Activated CD8-positive, alpha-beta T cell treated with anti-CD3 and anti-CD28 coated beads for 36 hours (primary cell): ENCODE results near the gene SMOC2. TPM values are rescaled to one million over a fixed set of nuclear protein-coding genes. Genes with fewer than 3 reads are reported as not detected.

Experiments
- ATAC-seq: fragments of 200-7000 bp; cut with Tn5 transposase; one replicate; pipeline ENCODE4 v1.10.0; 2021; ENCODE audit warnings: mild to moderate bottlenecking, moderate library complexity
- CTCF ChIA-PET: fragments of 350-600 bp; sonication (Branson Sonifier 250); formaldehyde crosslinking; loops from one replicate; lab custom pipeline; 2021; ENCODE audit warnings: antibody characterized with exemption; lab: Charles Lee
- POLR2A ChIA-PET: fragments of 350-600 bp; sonication (Branson Sonifier 250); formaldehyde crosslinking; loops from one replicate; lab custom pipeline; 2021; ENCODE audit warnings: antibody characterized with exemption; lab: Charles Lee
- DNase-seq: peaks from one replicate; pipeline ENCODE4 v3.0.0-alpha.2; 2020
- H3K27ac Mint-ChIP-seq: one replicate; pipeline ENCODE4 v1.8.0; 2021; ENCODE audit warnings: mild to moderate bottlenecking, mixed read lengths
- H3K27me3 Mint-ChIP-seq: one replicate; pipeline ENCODE4 v1.8.0; 2021; ENCODE audit warnings: mixed read lengths
- H3K36me3 Mint-ChIP-seq: one replicate; pipeline ENCODE4 v1.8.0; 2021; ENCODE audit warnings: low read depth, mixed read lengths
- H3K4me1 Mint-ChIP-seq: one replicate; pipeline ENCODE4 v1.8.0; 2021; ENCODE audit warnings: low read depth, mixed read lengths
- H3K4me3 Mint-ChIP-seq: one replicate; pipeline ENCODE4 v1.8.0; 2021; ENCODE audit warnings: mild to moderate bottlenecking, moderate library complexity, mixed read lengths
- H3K9me3 Mint-ChIP-seq: one replicate; pipeline ENCODE4 v1.8.0; 2021; ENCODE audit warnings: mixed read lengths
- CTCF ChIP-seq: fragments of 200-600 bp; IDR thresholded peaks from one replicate; pipeline ENCODE4 v1.8.0; 2022; ENCODE audit warnings: antibody characterized with exemption, mild to moderate bottlenecking
- intact Hi-C: fragments of 100-400 bp; cut with micrococcal nuclease; formaldehyde crosslinking; loops from one replicate; pipeline ENCODE4 v1.10.0; 2022
- total RNA-seq, 2 experiments: library from RNA; stranded (reverse); gene quantifications; one replicate each; pipeline ENCODE4 v1.2.3, GENCODE V29; 2021

SMOC2 gene
- total RNA-seq, 2 experiments from 2014 or later, result not detected

DNA sequence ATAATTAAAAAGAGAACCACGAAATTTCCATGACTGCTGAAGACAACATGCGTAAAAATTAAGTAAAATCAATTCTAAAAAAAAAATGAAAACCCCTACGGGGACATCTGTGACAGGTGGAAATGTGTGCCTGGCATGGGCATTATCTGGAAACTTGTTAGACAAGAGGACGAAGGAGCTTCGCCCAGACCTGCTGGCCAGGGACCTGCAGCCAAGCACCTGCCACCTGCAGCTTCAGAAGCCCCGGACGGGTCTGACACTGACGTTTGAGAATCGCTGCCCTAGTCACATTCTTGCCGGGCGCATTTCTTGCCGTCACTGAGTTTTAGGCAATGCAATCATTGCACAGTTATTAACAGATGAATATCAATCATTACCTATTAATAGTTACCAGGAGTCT lies 140.3 kb downstream of the SMOC2 start:
- Mint-ChIP-seq H3K9me3 (no peaks in the 10 kb centered on the region), H3K4me3 (no peak overlapping the region), H3K27ac (no peak overlapping the region), H3K4me1 (no peaks in the 10 kb centered on the region), H3K36me3 (no peaks in the 10 kb centered on the region), H3K27me3 (peaks cover 1% of the 10 kb centered on the region)
- TF ChIP-seq CTCF, result no peak
- intact Hi-C loops, result no loop called here
- ChIA-PET CTCF (no interaction called here), POLR2A (no interaction called here)
- DNase-seq, result no peak
- ATAC-seq, result no peak

DNA sequence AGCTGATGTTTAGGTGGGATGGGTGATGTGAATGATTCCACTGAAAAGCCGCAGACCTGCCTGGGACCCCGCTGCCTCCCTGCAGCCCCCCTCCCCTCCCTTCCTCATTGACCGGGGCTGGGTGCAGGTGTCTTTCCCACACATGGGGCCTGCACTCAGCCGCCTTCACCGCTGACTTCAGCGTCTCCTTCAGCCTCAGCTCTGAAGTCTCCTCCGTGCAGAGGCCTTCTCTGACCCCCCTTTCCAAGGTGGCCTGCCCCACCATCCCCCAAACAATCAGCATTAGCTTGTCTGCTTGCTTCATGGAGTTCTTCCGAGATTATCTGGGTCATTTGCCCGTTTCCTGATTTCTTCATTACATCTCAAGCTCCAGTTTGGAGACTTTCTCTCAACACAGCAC lies 140.7 kb downstream of the SMOC2 start:
- H3K4me1 Mint-ChIP-seq, result no peaks in the 10 kb centered on the region
- POLR2A ChIA-PET, result no interaction called here
- no peaks in the 10 kb centered on the region for H3K9me3 Mint-ChIP-seq

GRCh38 chr6:168582571-168582981 lies 141.6 kb downstream of the SMOC2 start:
- intact Hi-C loops, result no loop called here
- CTCF ChIA-PET, result no interaction called here
- no peak for DNase-seq
- peaks cover 1% of the 10 kb centered on the region for H3K27me3 Mint-ChIP-seq
- H3K9me3 Mint-ChIP-seq, result no peaks in the 10 kb centered on the region
- no peak for TF ChIP-seq CTCF
- H3K36me3 Mint-ChIP-seq, result no peaks in the 10 kb centered on the region
- H3K27ac Mint-ChIP-seq, result no peak overlapping the region
- no peak for ATAC-seq
- no peak overlapping the region for H3K4me3 Mint-ChIP-seq
- H3K4me1 Mint-ChIP-seq, result no peaks in the 10 kb centered on the region
- POLR2A ChIA-PET, result no interaction called here

More for the DNA sequence above, 140.7 kb downstream of the SMOC2 start:
- H3K36me3 Mint-ChIP-seq, result no peaks in the 10 kb centered on the region
- no peak for TF ChIP-seq CTCF
- ATAC-seq (no peak), DNase-seq (no peak)
- intact Hi-C loops, result no loop called here
- no peak overlapping the region for H3K27ac Mint-ChIP-seq
- H3K27me3 Mint-ChIP-seq, result peaks cover 1% of the 10 kb centered on the region
- CTCF ChIA-PET, result no interaction called here
- H3K4me3 Mint-ChIP-seq, result no peak overlapping the region

- Mint-ChIP-seq H3K9me3 (no peaks in the 10 kb centered on the region), H3K4me3 (no peak overlapping the region), H3K27me3 (peaks cover 1% of the 10 kb centered on the region), H3K36me3 (no peaks in the 10 kb centered on the region), H3K4me1 (no peaks in the 10 kb centered on the region), H3K27ac (no peak overlapping the region)
- ChIA-PET CTCF (no interaction called here), POLR2A (no interaction called here)
- ATAC-seq (no peak), DNase-seq (no peak)
- TF ChIP-seq CTCF, result no peak
- intact Hi-C loops, result no loop called here
Measured at GRCh38 chr6:168583126-168583525, 142.1 kb downstream of the SMOC2 start.

DNA sequence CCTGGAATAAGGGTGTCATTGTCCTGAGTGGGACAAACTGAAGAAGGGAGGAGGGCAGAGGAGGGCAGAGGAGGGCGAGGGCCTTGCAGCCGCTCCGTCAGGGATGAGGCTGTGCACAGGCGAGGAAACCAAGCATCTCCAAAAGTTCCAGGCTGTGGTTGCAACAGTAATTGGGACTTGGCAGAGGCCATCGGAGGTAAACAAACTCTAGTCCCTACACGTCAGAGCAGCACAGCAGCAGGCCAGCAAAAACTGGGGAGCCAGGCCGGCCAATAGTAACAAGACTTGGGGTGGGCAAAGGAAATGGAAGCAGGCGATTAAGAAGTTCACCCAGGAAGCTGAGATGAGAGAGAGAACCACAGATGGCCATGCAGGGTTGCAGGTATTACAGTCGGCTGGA lies 142.8 kb downstream of the SMOC2 start:
- no peak for TF ChIP-seq CTCF
- no peaks in the 10 kb centered on the region for H3K4me1 Mint-ChIP-seq
- H3K36me3 Mint-ChIP-seq, result no peaks in the 10 kb centered on the region
- H3K4me3 Mint-ChIP-seq, result no peak overlapping the region
- CTCF ChIA-PET, result no interaction called here
- H3K27ac Mint-ChIP-seq, result no peak overlapping the region
- POLR2A ChIA-PET, result no interaction called here
- peaks cover 1% of the 10 kb centered on the region for H3K27me3 Mint-ChIP-seq
- no peak for DNase-seq
- no peaks in the 10 kb centered on the region for H3K9me3 Mint-ChIP-seq
- intact Hi-C loops, result no loop called here
- ATAC-seq, result no peak
